ENCODE measurements around the gene RASSF9. TPM values are rescaled to one million over a fixed set of nuclear protein-coding genes. Genes with fewer than 3 reads are reported as not detected.

RASSF9 gene
- total and polyA plus RNA-seq, 5 experiments from 2014 or later = not detected

GRCh38 chr12:85759623-85760022 is 76.6 kb downstream of the RASSF9 start:
- Mint-ChIP-seq H3K27me3 (peaks cover 0 to 2% (median 0%) of the 10 kb centered on the region in 5 donors), H3K4me3 (no peak overlapping the region), H3K27ac (no peak overlapping the region), H3K4me1 (no peaks in the 10 kb centered on the region), H3K9me3 (peaks cover 0 to 19% (median 8%) of the 10 kb centered on the region in 9 donors), H3K36me3 (peaks cover 0 to 5% (median 0%) of the 10 kb centered on the region in 3 donors)
- POLR2A ChIA-PET = no interaction called here
- no peak for ATAC-seq
- no peak for DNase-seq

GRCh38 chr12:85759091-85759490 is 77.1 kb downstream of the RASSF9 start:
- POLR2A ChIA-PET = no interaction called here
- H3K4me3 Mint-ChIP-seq = no peak overlapping the region
- peaks cover 0 to 19% (median 11%) of the 10 kb centered on the region in 9 donors for H3K9me3 Mint-ChIP-seq
- peaks cover 0 to 8% (median 0%) of the 10 kb centered on the region in 3 donors for H3K36me3 Mint-ChIP-seq
- no peak overlapping the region for H3K27ac Mint-ChIP-seq
- no peak for DNase-seq
- H3K4me1 Mint-ChIP-seq = no peaks in the 10 kb centered on the region
- no peak for ATAC-seq
- H3K27me3 Mint-ChIP-seq = peaks cover 0 to 2% (median 0%) of the 10 kb centered on the region in 5 donors

GRCh38 chr12:85755760-85756159 is 80.4 kb downstream of the RASSF9 start:
- POLR2A ChIA-PET = no interaction called here
- ATAC-seq = no peak

More at GRCh38 chr12:85755760-85756159, 80.4 kb downstream of the RASSF9 start:
- H3K36me3 Mint-ChIP-seq = peaks cover 0 to 8% (median 0%) of the 10 kb centered on the region in 3 donors
- DNase-seq = no peak
- no peaks in the 10 kb centered on the region for H3K4me1 Mint-ChIP-seq
- no peak overlapping the region for H3K4me3 Mint-ChIP-seq
- peaks cover 0 to 2% (median 0%) of the 10 kb centered on the region in 5 donors for H3K27me3 Mint-ChIP-seq
- peaks cover 0 to 19% (median 11%) of the 10 kb centered on the region in 9 donors for H3K9me3 Mint-ChIP-seq
- H3K27ac Mint-ChIP-seq = no peak overlapping the region

Other genes starting within 250 kb of the RASSF9 start
- gene NTS, start 37.9 kb upstream of the RASSF9 start, total RNA-seq = not detected
- gene NTS, start 37.9 kb upstream of the RASSF9 start, polyA plus RNA-seq = not detected